K562 (cell line): Measurements from ENCODE around the gene SPINT2. TPM values are rescaled to one million over a fixed set of nuclear protein-coding genes. Genes with fewer than 3 reads are reported as not detected.

ENCODE experiments used
- ATF1 ChIP-seq, 2 experiments: fragments of 450-650 bp in 1 of 2; IDR thresholded peaks; 2 replicates each; pipeline ENCODE4 v1.6.1; 2016; ENCODE audit warnings: missing compliant biosample characterization in 1 of 2, missing genetic modification characterization in 1 of 2
- CLOCK ChIP-seq: fragments of 250-450 bp; sonication (Bioruptor Pico); IDR thresholded peaks from 2 replicates; pipeline ENCODE4 v1.4.0; 2020; ENCODE audit warnings: mild to moderate bottlenecking, moderate library complexity, borderline replicate concordance
- CREB1 ChIP-seq, 2 experiments: sonication (generic) in 1 of 2; formaldehyde crosslinking in 1 of 2; IDR thresholded peaks; 2 replicates each; pipeline versions ENCODE4 v1.6.1 to v1.8.0; 2012 to 2022; ENCODE audit warnings: inconsistent platforms in 1 of 2, mild to moderate bottlenecking in 1 of 2, missing genetic modification reagents in 1 of 2, moderate library complexity in 1 of 2
- CTCF ChIP-seq, 3 experiments: IDR thresholded peaks in 2 of 3; conservative IDR thresholded peaks in 1 of 3; 2 replicates each; pipeline ENCODE4 v1.5.1; 2011 to 2012; ENCODE audit warnings: low read length in 3 of 3, mild to moderate bottlenecking in 3 of 3, control low read depth in 2 of 3, improper control_type of control experiment in 1 of 3, inconsistent platforms in 1 of 3, low read depth in 1 of 3, mixed read lengths in 1 of 3, moderate library complexity in 1 of 3; ENCODE audit not compliant: insufficient read depth in 2 of 3
- DLX4 ChIP-seq: fragments of 250-450 bp; sonication (Bioruptor Pico); IDR thresholded peaks from 2 replicates; pipeline ENCODE4 v1.6.1; 2021; ENCODE audit warnings: mild to moderate bottlenecking
- ETV1 ChIP-seq: fragments of 450-650 bp; conservative IDR thresholded peaks from 2 replicates; pipeline ENCODE4 v1.6.1; 2016; ENCODE audit warnings: missing genetic modification characterization, control low read depth, low read depth, missing compliant biosample characterization
- ILK ChIP-seq: fragments of 450-650 bp; IDR thresholded peaks from 2 replicates; pipeline ENCODE4 v1.6.1; 2016; ENCODE audit warnings: missing genetic modification characterization, low read depth, mild to moderate bottlenecking, missing compliant biosample characterization, moderate library complexity, borderline replicate concordance
- KDM2B ChIP-seq: fragments of 250-450 bp; sonication (Bioruptor Pico); IDR thresholded peaks from 2 replicates; pipeline ENCODE4 v1.8.0; 2021; ENCODE audit warnings: mild to moderate bottlenecking, moderate library complexity
- KLF6 ChIP-seq: fragments of 250-450 bp; sonication (Bioruptor Pico); IDR thresholded peaks from 2 replicates; pipeline ENCODE4 v1.4.0; 2020; ENCODE audit warnings: mild to moderate bottlenecking, moderate library complexity, borderline replicate concordance
- MCM3 ChIP-seq: fragments of 450-650 bp; IDR thresholded peaks from 2 replicates; pipeline ENCODE4 v1.6.1; 2016
- NELFE ChIP-seq: IDR thresholded peaks from 2 replicates; pipeline ENCODE4 v1.6.1; 2011; ENCODE audit warnings: mild to moderate bottlenecking; ENCODE audit not compliant: insufficient read depth, insufficient read length
- NRF1 ChIP-seq, 2 experiments: fragments of 450-650 bp; IDR thresholded peaks in 1 of 2; conservative IDR thresholded peaks in 1 of 2; 2 replicates each; pipeline ENCODE4 v1.6.1; 2014; ENCODE audit warnings: mild to moderate bottlenecking in 2 of 2
- RNF219 ChIP-seq: fragments of 250-450 bp; sonication (Bioruptor Pico); IDR thresholded peaks from 2 replicates; pipeline ENCODE4 v1.5.0; 2022; ENCODE audit warnings: mild to moderate bottlenecking
- SPI1 ChIP-seq: IDR thresholded peaks from 2 replicates; pipeline ENCODE4 v1.6.1; 2011; ENCODE audit warnings: low read depth, low read length, control low read depth, borderline replicate concordance
- SUPT5H ChIP-seq: fragments of 450-650 bp; IDR thresholded peaks from 2 replicates; pipeline ENCODE4 v1.6.1; 2016
- XRCC3 ChIP-seq: fragments of 450-650 bp; IDR thresholded peaks from 2 replicates; pipeline ENCODE4 v1.6.1; 2017; ENCODE audit warnings: mild to moderate bottlenecking, moderate library complexity
- ZBTB33 ChIP-seq: sonication (generic); formaldehyde crosslinking; IDR thresholded peaks from 2 replicates; pipeline ENCODE4 v1.8.1; 2023; ENCODE audit warnings: mild to moderate bottlenecking, missing genetic modification reagents
- ZNF717 ChIP-seq: fragments of 250-450 bp; sonication (Bioruptor Pico); IDR thresholded peaks from 2 replicates; pipeline ENCODE4 v1.5.0; 2021
- ZSCAN29 ChIP-seq: fragments of 450-650 bp; IDR thresholded peaks from 2 replicates; pipeline ENCODE4 v1.6.1; 2017
- polyA plus RNA-seq, 8 experiments: library from polyadenylated mRNA; depleted of rRNA in 4 of 8; stranded (reverse) in 5 of 8; unstranded in 3 of 8; fragments of >200 nt; fragmentation: Nextera tagmentation in 2 of 8; fragmentation: Illumina TruSeq in 1 of 8; extraction: Ambion mirVana in 2 of 8; extraction: Trizol in 1 of 8; gene quantifications; 2 replicates each; pipeline versions ENCODE4 v1.2.1 to v1.2.3, GENCODE V29; 2011 to 2014; ENCODE audit warnings: inconsistent platforms in 1 of 8, missing spikeins in 1 of 8
- total RNA-seq, 7 experiments: library from RNA; depleted of rRNA in 6 of 7; stranded (reverse); fragments of >200 nt in 6 of 7; fragmentation: Illumina TruSeq in 2 of 7; extraction: Trizol in 2 of 7; gene quantifications; 2 replicates each; pipeline versions ENCODE4 v1.2.1 to v1.2.3, GENCODE V29; 2011 to 2021; ENCODE audit warnings: low replicate concordance in 1 of 7

SPINT2 gene
- total and polyA plus RNA-seq, 9 of the 15 experiments (the other 6 are each of a cell fraction or from before 2014, with no cell fraction given), result 0.65 to 4.5 (median 3.4) TPM

- TF ChIP-seq NRF1 (conservative IDR thresholded peaks at IDR 0.05 in 1 of 2, IDR thresholded peaks at IDR 0.05 in 1 of 2) (peak; percentile 85 to 88), XRCC3 (no peak), SUPT5H (peak; percentile 72), RNF219 (no peak), CLOCK (no peak), ETV1 (tag) (peak; percentile 100), ATF1 (CRISPR knock-in tag; IDR thresholded peaks at IDR 0.05) (no peak), ATF1 (tag; IDR thresholded peaks at IDR 0.05) (peak; percentile 85), ZBTB33 (no peak), CTCF (IDR thresholded peaks at IDR 0.05 in 2 of 3, conservative IDR thresholded peaks at IDR 0.05 in 1 of 3; ENCODE audit: insufficient read depth in 2 of 3, low read depth in 1 of 3, low read length in 3 of 3) (0 out of 6 replicates have a peak, but pooled peaks of 1 of the 3 experiments have one; percentile 2), DLX4 (CRISPR knock-in tag) (no peak), ZNF717 (no peak), ILK (tag) (no peak), MCM3 (no peak), NELFE (no peak), ZSCAN29 (no peak), KLF6 (no peak), KDM2B (CRISPR knock-in tag) (no peak), SPI1 (peak; percentile 96), CREB1 (IDR thresholded peaks at IDR 0.05) (peak; percentile 67; the same call in 1 of the 2 replicates), CREB1 (CRISPR knock-in tag; IDR thresholded peaks at IDR 0.05) (peak; percentile 22; the same call in 1 of the 2 replicates)
Measured at GRCh38 chr19:38317104-38317612, 52.8 kb downstream of the SPINT2 start (continued).
